Measurements from ENCODE around the gene ABCF2.

ABCF2 gene

DNA sequence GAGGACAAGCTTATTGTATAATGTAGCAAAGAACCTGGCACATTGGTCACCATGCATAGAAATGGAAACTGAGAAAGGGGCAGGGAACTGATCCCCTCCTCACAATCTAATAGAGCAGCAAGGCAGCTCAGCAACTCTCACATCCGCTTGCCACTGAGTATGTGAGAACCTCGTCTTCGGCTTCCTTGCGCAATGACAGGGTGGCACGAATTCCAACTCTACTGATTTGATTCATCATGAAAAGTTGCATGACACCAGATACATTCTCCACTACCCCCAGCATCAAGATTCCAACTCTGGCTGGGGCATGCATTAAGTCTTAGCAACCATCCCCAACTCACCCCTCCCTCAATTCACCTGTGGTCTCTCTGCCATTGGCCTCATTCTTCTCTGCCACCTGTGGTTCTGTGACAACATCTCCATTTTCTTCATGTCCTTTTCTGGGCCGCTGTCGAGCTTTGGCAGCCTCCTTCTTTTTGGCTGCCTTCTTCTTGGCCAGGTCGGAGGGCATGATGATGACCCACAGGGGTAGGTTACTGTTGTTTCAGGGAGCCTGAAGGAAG is 976 bp downstream of the ABCF2 start:
- no peak for DNase-seq (ENCODE audit: low spot score)

DNA sequence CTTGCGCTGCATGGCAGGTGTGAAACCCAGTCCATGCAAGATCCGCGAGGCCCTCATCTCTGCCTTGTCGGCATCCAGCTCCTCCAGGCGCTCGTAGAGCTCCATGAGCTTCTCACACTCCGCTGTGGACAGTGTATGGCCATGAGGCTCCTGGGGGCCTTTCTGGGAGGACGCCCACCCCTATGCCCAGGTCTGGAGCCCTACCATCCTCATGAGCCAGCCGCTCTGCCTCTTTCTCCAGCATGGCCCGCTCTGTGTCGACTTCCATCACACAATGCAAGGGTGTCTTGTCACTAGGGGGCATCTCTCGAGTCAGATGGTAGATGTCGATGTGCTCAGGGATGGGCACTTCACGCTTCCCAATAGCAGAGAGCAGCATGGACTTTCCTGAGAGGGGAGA is 3.3 kb downstream of the ABCF2 start:
- no peak for DNase-seq (ENCODE audit: low spot score)

DNA sequence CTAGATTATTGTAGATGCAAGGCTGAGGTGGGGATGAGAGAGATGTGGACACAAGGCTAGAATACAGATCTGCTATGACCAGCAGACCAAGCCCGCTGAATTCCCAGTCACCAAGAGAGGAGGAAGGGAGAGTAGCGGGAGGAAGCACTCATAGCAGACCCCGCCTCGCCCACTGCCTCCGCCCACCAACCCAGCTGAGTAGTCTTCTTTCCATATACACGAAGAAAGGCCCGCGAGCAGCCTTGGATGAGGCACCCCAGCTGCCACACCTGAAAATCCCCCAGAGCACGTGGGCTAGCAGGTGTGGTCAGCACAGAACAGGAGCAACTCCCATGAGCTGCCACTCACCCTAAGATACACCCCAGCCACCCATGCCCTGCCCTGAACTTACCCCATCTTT is 8.8 kb downstream of the ABCF2 start:
- DNase-seq (ENCODE audit: low spot score), result no peak

DNA sequence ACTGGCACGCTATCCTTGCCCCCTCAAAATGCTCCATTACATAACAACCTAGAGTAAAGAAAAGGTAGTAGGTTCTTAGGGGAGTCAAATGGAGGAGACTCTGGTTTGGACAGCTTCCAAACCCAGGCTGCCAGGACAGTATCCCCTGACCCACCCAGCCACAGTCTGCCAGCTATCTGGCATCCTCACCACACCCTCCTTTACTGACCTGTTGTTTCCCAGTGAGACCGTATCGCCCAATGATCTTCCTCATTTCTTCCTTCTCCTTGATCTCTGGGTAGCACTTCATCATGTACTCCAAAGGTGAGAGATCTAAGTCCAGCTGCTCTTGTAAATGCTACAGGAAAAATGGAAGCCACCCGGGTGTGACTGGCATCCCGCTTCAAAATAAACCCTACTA is 11.6 kb downstream of the ABCF2 start:
- no peak for DNase-seq (ENCODE audit: low spot score)

DNA sequence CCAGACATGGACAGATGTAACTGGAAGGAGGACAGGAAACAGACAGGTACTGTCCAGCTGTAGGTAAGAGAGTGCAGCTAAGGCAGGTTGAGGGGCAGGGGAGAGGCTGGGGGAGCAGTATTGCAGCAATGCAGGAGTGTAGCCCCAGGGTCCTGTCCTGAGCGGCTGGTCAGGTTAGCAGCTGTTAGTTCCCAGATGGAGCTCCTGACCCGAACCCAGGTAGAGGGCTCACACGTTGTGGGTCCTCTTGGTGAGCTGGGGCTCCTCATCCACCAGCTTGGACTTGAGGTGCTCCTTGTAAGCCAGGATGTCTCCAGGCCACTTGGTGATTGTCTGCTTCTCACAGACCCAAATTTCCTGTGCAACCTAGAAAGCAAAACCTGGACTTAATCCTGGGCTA is 13.2 kb downstream of the ABCF2 start:
- no peak for DNase-seq (ENCODE audit: low spot score)

DNA sequence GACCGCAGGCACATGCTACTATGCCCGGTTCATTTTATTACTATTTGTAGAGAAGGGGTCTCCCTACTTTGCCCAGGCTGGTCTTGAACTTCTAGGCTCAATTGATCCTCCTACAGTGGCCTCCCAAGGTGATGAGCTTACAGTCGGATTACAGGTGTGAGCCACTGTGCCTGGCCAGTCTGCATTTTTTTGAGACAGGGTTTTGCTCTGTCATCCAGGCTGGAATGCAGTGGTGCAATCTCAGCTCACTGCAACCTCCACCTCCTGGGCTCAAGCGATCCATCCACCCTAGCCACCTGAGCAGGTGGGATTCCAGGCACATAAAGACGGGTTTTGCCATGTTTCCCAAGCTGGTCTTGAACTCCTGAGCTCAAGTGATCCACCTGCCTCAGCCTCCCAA is 14.4 kb downstream of the ABCF2 start:
- DNase-seq (ENCODE audit: low spot score), result no peak

DNA sequence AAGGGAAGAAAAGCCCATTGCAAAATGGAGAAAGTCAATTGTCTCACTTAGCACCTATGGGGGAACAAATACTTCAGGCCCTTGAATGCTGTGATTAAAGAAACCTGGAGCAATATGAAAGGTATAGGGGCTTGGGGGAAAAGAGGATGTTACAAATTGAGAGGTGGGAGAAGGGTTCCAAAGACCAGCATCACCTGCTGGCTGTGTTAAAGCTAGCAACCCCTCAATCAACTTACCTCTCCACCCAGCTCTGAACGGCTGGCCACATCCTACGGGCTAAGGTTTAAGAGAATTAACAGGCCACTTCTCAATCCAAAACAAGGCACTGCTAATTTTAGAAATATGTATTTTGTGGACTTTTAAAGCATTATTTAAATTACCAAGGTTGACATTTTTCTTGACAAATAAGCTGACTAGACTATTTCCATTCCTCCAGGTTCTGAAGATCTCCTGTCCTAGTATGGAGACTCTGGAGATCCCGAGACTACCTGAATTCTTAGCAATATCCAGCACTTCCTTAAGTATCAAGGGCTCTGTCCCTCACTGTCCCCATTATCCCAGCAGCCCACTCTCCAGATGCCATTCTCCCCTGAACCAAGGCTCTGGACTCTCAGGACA is 15.7 kb downstream of the ABCF2 start:
- DNase-seq (ENCODE audit: low spot score), result no peak

DNA sequence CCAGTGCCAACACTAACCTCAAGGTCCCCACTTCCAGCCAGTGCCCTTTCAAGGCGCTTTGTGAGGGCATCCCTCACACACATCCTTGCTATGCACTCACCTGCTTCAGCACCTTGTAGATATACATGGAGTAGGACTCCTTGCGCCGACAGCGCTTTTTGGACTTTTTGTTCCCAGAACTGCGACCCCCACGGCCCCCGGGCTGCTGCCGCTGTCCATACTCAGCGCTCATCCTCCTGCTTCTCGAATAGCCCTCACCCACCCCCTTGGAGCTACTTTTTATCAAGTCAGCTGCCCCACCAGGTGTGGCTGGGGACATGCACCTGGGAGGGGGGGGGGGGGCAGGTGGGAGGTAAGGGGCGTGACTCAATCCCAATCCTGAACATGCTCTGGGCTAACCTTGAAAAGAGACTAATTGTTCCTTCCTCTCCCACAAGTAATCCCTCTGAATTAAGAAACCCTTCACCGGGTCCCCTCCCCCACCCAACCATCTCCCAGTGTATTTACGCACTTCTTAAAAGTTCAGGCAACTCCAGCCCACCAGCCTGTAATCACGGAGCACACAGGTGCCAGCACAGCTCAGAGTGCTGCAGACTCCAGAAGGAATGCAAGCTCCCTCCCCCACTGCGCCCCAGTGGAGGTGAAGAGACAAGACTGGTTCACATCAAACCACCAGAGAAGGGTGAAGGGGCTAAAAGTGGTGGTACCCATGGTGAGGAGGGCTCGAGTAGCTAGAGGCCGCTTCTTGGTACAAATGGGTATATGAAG is 16.7 kb downstream of the ABCF2 start, which contains the start of gene H2BK1:
Gene H2BK1, minus strand, starts transcription at position 402 of the 768 bp plus-strand sequence. Its CDS starts 170 bp downstream, at position 232.
- DNase-seq (ENCODE audit: low spot score), result no peak

DNA sequence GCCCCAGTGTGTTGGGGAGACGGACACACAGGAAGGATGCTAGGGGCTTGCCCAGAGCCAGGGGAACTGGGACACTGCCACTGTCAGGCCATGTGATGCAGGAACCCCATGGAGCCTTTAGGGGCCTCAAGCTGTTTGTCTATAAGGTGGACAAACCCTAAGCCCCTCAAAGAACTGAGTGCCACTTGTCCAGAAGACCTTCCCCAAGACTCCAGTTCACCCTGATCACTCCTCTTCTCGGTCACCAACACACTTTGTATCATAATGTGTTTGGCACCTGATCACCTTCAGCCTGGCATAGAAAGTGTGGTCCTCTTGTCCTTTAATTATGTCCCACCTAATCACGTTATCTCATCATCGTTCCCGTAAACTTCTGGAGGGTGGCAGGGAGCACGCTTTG is 17.4 kb downstream of the ABCF2 start:
- DNase-seq (ENCODE audit: low spot score), result no peak

DNA sequence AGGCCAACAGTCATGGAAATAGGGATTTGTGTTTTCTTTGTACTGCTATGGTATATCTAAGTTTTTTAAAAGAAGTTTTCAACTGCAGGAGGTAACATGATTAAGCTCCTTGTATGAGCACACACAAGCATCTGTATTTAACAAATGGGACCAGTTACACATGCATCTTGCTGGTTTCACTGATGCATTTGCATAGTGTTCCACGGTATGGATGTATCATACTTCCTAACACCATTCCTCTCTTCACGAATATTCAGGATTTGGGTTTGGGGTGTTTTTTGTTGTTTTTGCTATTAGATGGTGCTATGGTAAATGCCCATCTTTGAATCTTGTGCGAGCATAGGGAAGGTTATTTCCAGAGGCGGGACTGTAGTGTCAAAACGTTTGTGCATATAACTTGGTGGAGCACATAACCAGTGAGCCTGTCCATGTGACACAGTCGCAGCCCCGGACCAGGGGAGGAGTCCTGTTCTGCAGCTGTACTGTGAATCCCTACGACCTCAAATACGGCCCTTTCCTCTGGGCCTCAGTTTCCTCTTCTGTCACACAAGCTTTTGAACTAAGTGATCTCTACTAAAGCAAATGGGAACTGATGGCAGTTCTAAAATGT is 18.6 kb downstream of the ABCF2 start:
- no peak for DNase-seq (ENCODE audit: low spot score)

DNA sequence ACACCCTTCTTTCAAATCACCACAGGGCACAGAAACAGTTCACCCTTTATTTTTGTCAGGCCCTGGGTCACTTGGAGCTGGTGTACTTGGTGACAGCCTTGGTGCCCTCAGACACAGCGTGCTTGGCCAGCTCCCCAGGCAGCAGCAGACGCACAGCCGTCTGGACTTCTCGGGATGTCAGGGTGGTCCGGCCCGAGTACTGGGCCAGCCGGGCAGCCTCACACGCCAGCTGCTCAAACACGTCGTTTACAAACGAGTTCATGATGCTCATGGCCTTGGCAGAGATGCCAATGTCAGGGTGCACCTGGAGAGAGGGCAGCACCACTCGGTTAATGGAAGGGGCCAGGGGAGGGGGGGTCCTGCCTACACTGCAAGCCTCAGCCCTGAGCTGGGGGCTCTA is 19.2 kb downstream of the ABCF2 start:
- DNase-seq (ENCODE audit: low spot score), result no peak

DNA sequence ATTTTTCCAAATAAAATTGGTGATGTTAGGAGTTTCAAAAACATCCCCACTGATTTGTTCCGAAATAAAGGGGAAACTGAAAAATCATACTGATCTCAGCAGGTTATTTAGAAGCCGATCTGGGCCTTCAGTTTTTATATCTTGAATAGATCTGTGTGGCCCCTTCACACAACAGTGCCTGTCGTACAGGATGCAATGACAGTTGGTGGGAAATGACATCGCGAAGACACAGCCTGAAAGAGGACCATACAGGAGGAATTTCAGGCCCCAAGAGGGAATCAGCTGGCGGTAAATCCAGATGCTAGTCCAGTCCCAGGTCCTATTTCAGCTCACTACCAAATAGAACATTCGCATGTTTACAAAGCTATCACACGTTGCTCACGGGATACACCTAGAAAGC is 19.7 kb downstream of the ABCF2 start:
- no peak for DNase-seq (ENCODE audit: low spot score)

DNA sequence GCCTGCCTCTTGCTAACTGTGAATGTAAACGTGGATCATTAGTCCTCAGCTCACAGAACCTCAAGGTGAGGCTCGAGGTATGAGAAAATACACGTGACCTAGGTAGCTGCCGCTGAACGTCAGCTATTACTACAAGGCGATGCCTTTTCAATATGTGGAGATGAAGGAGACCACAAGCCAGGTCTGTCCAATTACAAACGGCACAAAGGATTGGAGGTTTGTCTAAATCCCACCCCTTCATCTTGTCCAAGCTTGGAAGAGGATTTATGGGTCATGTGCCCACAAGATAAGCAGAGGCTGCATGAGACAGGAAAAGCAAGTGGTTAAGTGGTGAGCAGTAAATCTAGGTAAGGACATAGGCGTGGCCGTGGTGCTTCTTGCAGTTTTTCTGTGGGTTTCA is 20.1 kb downstream of the ABCF2 start:
- DNase-seq (ENCODE audit: low spot score), result no peak

DNA sequence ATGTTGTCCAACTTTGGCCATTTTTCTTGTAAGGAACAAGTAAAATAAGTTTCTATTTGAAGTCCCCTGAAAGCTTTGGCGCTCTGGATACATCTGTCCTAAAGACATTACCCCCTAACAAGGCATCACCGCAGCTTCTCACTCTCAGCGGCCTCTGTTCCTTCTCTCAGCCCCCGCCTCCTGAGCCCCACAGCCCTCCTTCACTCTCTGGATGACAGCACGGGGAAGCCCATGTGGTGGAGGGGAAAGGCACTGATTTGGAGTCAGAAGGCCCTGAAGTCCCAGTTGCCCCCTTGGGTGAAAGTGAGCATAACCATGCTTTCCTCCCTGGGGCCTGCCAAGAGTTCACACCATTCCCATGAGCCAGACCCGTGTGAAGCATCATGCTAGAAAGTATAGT is 21.3 kb downstream of the ABCF2 start:
- DNase-seq (ENCODE audit: low spot score), result no peak

DNA sequence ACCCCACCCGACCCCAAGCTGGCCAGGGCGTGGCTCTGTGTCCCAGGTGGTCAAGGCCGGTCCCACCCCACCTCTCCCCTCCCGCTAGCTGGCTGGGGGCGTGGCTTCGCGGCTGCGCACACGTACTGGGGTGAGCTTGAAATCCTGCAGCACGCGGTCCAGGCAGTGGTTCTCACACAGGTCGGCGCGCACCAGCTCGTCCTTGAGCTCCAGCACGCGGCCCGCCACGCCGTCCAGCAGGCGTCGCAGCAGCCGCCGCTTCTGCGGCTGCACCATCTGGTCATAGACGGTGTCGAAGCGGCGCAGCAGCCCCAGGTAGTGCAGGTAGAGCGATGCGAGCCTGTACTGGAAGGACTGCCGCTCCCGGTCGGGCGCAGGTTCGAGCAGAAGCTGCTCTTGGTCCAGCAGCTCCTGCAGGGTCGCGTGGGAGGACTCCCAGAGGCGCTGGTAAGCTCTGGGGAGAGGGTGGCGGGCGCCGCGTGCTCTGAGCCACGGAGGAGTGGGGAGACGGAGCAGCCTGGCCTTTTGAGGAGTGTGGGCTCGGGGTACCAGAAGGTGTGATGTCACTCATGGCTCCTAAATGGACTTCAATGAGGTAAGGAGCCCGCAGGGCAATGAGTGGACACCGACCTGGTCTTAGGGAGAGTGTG is 22.5 kb downstream of the ABCF2 start:
- DNase-seq (ENCODE audit: low spot score), result no peak

DNA sequence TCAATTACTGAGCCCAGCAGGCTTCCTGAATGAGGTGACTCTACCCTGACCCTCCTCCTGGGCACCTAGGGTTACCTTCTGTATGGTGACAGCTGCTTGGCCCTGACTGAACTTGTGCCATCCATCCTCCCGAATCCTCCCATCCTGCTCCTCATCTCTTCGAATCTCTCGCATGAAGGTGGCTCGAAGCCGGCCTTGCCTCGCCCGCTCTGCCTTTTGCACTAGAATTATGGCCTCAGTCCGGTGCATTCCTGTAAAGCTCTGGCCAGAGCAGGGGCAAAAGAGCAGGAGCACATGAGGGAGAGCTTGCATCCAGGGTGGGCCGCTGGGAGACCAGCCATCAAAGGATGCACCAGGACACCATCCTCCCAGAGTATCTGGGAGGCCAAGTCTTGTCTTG is 24.2 kb downstream of the ABCF2 start:
- DNase-seq (ENCODE audit: low spot score), result no peak

DNA sequence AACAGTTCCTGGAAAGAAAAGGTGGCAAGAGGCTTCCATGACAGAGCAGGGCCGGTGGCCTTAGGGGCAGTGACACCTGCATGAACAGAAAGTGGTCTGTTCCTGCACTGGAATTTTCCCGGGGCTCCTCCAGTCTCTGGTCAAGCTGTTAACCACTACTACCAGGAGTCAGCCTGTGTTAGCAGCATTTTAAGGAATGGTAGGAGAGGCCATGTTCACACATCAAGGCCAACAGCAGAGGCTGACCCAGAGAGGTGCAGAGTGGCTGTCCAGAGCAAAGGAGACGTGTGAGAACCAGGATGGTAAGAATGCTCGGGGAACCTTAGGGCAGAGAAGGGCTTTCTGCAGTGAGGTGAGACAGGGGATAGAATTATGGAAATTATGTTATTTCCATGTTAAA is 25.3 kb downstream of the ABCF2 start:
- DNase-seq (ENCODE audit: low spot score), result no peak

DNA sequence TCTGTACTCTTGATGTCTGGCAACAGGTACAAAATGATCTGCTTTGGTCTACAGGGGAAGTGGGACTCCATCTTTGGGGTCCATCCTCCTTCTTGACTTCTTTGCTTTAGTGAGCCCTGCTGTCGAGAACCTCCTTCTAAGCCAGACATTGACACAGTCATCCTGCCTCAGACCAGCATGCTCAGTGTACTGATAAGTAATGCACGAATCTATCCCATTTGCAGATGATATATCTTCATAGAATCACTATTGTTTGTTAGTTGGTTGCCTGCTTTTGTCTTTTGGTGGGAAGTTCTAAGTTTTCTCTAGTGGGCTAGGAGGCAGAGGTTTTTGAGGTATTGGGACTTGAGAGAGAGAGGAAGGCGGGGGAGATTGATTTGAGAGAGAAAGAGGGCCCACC is 25.7 kb downstream of the ABCF2 start:
- no peak for DNase-seq (ENCODE audit: low spot score)

DNA sequence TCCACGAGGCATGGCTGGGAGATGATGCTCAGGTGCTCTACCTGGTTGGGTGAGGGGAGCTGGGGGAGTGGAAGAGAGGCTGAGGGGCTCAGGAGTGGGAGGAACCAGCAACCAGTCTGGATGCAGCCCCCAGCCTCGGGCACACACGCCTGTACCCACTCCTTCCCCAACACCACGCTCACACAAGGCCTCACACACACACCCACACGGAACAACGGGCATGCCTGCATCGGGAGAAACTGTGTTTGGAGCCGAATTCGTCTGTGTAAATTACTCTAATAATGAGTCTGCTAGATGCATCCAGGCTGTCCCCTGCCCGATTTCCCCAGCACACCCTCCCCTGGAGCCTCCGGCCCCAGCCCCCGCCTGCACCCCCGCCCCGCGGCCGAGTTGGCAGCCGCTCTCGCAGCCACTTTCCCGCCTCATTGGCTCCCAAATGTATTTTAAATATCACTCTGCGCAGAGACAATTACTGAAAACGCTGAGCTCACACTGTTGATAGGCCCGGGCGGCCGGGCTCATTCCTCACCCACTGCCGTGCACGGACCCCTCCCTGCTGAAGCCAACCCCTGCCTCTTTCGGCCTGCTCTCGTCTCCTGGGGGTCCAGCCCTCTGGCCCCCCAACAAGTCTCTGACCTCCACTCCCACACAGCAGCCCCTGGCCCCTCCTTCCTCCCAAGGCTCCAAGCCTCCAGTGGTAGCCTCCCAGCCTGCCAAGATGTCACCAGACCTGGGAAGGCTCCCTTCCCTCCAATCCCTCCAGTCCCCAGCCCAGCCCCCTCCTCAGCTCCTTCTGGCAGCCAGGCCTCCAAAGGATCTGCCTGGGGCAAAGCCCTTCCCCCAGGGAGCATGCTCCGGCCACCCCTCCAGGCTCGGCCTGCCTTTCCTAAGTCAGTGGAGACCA is 27.8 kb downstream of the ABCF2 start:
- DNase-seq (ENCODE audit: low spot score), result peak; percentile 30

DNA sequence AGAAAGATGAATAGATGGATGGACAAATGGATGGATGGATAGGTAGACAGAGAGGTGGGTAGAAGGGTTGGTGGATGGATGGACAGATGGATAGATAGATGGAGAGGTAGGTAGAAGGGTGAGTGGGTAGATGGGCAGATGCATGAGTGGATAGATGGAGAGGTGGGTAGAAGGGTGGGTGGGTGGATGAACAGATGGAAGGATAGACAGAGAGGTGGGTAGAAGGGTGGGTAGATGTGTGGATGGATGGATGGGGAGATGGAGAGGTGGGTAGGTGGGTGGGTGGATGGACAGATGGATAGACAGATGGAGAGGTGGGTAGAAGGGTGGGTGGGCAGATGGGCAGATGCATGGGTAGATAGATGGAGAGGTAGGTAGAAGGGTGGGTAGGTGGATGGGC is 29.1 kb downstream of the ABCF2 start:
- DNase-seq (ENCODE audit: low spot score), result no peak

DNA sequence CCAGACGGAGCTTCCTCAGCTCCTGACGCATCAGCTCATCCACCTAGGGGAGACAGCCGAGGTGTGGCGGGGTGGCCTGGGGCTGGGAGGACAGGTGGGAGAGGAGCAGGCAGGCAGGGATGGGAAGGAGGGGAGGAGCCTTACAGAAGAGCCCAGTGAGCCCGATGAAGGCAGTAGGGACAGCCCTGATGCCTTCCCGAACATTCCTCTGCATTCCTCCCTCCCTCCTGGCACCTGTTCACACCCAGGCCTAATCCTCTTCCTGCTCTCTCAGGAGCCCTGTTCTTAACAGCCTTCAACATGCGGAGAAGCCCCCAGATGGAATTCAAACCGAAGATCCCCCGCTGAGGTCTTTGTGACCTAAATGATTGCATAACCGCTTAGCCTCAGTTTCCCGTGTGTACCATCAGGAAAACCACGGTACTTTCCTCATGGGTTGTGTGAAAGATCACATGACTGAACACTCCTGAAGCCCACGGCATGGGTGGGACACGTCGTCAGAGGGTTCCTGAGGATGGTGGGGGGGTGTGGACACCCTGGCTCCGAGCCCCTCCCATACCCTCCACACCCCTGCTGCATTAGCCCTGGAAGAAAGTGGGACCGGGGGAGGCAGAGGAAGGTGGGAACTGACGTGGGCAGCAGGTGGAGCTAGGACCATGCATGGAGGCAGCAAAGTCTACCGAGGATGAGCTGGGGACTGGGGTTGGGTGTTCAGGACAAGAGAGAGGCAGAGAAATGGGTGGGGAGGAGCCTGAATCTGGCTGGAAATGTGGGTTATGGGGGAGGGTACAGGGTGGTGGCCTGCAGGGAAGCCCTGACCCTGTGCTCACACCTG is 31.2 kb downstream of the ABCF2 start:
- DNase-seq (ENCODE audit: low spot score), result no peak

All from Ammon's horn (tissue), 1 donor.